Endothelial cell of umbilical vein (primary cell): ENCODE data around the gene ACAD9. TPM values are rescaled to one million over a fixed set of nuclear protein-coding genes. Genes with fewer than 3 reads are reported as not detected.

Experiments used
- BruUV-seq: library from RNA; stranded (reverse); fragments of 400-500 nt; replicated peaks from 2 replicates; lab custom pipeline; 2021; lab: Mats Ljungman, UMichigan
- CTCF ChIA-PET: fragments of 300-600, 350-600 bp; sonication (Branson Sonifier 250); formaldehyde crosslinking; loops from one replicate; lab custom pipeline; 2021; ENCODE audit warnings: antibody characterized with exemption, inconsistent platforms; lab: Charles Lee
- POLR2A ChIA-PET: fragments of 300-600, 350-600 bp; sonication (Branson Sonifier 250); formaldehyde crosslinking; loops from one replicate; lab custom pipeline; 2021; ENCODE audit warnings: antibody characterized with exemption, inconsistent platforms; lab: Charles Lee
- DNase-seq: peaks from one replicate; pipeline ENCODE4 v3.0.0-alpha.2; 2011; ENCODE audit warnings: low read depth, low spot score
- FAIRE-seq: peaks from 2 replicates; lab custom pipeline; 2011; peaks lifted over from hg19 to GRCh38; lab: Jason Lieb, UNC
- H2AFZ ChIP-seq: 2 replicates; pipeline ENCODE4 v1.6.0; 2012; ENCODE audit warnings: low read depth, low read length, control low read depth, inconsistent platforms
- H3K27ac ChIP-seq: 2 replicates; pipeline ENCODE4 v1.5.1; 2011; ENCODE audit warnings: low read depth, mild to moderate bottlenecking, control low read depth, low read length, moderate library complexity; ENCODE audit not compliant: insufficient read depth
- H3K27me3 ChIP-seq, 2 experiments: 2 replicates each; pipeline versions ENCODE4 v1.6.0 to v1.6.1; 2011; ENCODE audit warnings: low read length in 2 of 2, mixed read lengths in 1 of 2; ENCODE audit not compliant: control insufficient read depth in 2 of 2, insufficient read depth in 2 of 2
- H3K36me3 ChIP-seq, 2 experiments: 2 replicates in 1 of 2; 3 replicates in 1 of 2; pipeline ENCODE4 v1.5.1; 2011; ENCODE audit warnings: low read length in 2 of 2, mild to moderate bottlenecking in 1 of 2, moderate library complexity in 1 of 2; ENCODE audit not compliant: control insufficient read depth in 2 of 2, insufficient read depth in 2 of 2; ENCODE audit errors: extremely low read depth in 1 of 2
- H3K4me1 ChIP-seq: 3 replicates; pipeline ENCODE4 v1.5.1; 2011; ENCODE audit warnings: mild to moderate bottlenecking, low read length; ENCODE audit not compliant: control insufficient read depth, insufficient read depth; ENCODE audit errors: extremely low read depth
- H3K4me2 ChIP-seq: 2 replicates; pipeline ENCODE4 v1.6.1; 2011; ENCODE audit warnings: low read length, control low read depth, mixed read lengths; ENCODE audit not compliant: insufficient read depth
- H3K4me3 ChIP-seq, 3 experiments: fragments of 200-600 bp in 1 of 3; sonication (generic), shearing (Covaris generic) in 1 of 3; replicated peaks in 1 of 3; 2 replicates each; pipeline ENCODE4 v1.5.1; 2011 to 2016; ENCODE audit warnings: control low read depth in 3 of 3, low read length in 3 of 3, mild to moderate bottlenecking in 2 of 3, inconsistent platforms in 1 of 3, low read depth in 1 of 3, moderate library complexity in 1 of 3; ENCODE audit not compliant: insufficient read depth in 1 of 3
- H3K79me2 ChIP-seq: 2 replicates; pipeline ENCODE4 v1.6.0; 2012; ENCODE audit warnings: low read length, inconsistent platforms; ENCODE audit not compliant: control insufficient read depth, insufficient read depth
- H3K9ac ChIP-seq: replicated peaks from 2 replicates; pipeline ENCODE3; 2011; ENCODE audit warnings: low read length, control low read depth; ENCODE audit not compliant: insufficient read depth; ENCODE audit errors: extremely low read depth
- H3K9me1 ChIP-seq: replicated peaks from 3 replicates; pipeline ENCODE4 v1.6.0; 2011; ENCODE audit warnings: mild to moderate bottlenecking, low read length; ENCODE audit not compliant: control insufficient read depth, insufficient read depth; ENCODE audit errors: extremely low read depth
- H3K9me3 ChIP-seq: replicated peaks from 2 replicates; pipeline ENCODE4 v1.5.1; 2012; ENCODE audit warnings: low read length, inconsistent platforms; ENCODE audit not compliant: control insufficient read depth, insufficient read depth
- H4K20me1 ChIP-seq: replicated peaks from 2 replicates; pipeline ENCODE3; 2011; ENCODE audit warnings: mild to moderate bottlenecking, low read length; ENCODE audit not compliant: control insufficient read depth, insufficient read depth; ENCODE audit errors: extremely low read depth
- CTCF ChIP-seq, 2 donors: IDR thresholded peaks; 1 replicate in 1 of 2; 2 replicates in 1 of 2; pipeline ENCODE4 v1.5.1; 2011; ENCODE audit warnings: low read length in 2 of 2, mild to moderate bottlenecking in 2 of 2, moderate library complexity in 2 of 2, control low read depth in 1 of 2, inconsistent platforms in 1 of 2, low read depth in 1 of 2; ENCODE audit not compliant: insufficient read depth in 1 of 2; ENCODE audit errors: extremely low read depth in 1 of 2
- EZH2 ChIP-seq: IDR thresholded peaks from 2 replicates; pipeline ENCODE4 v1.6.1; 2012; ENCODE audit warnings: borderline replicate concordance, low read depth, mild to moderate bottlenecking, moderate library complexity, low read length, inconsistent platforms; ENCODE audit not compliant: severe bottlenecking
- FOS ChIP-seq: IDR thresholded peaks from 2 replicates; pipeline ENCODE4 v1.6.1; 2011; ENCODE audit warnings: mild to moderate bottlenecking, low read length, moderate library complexity, borderline replicate concordance; ENCODE audit not compliant: insufficient read depth
- GATA2 ChIP-seq: IDR thresholded peaks from 2 replicates; pipeline ENCODE4 v1.7.0; 2011; ENCODE audit warnings: low read depth, mild to moderate bottlenecking, moderate library complexity, mixed read lengths, low read length; ENCODE audit not compliant: insufficient read length, insufficient read depth
- JUN ChIP-seq: IDR thresholded peaks from 2 replicates; pipeline ENCODE4 v1.6.1; 2011; ENCODE audit warnings: borderline replicate concordance, low read depth; ENCODE audit not compliant: insufficient read length, insufficient read depth
- MAX ChIP-seq: IDR thresholded peaks from 2 replicates; pipeline ENCODE4 v1.6.1; 2011; ENCODE audit not compliant: insufficient read depth, insufficient read length
- MYC ChIP-seq: IDR thresholded peaks from one replicate; pipeline ENCODE4 v1.6.1; 2011; ENCODE audit warnings: mild to moderate bottlenecking, low read depth, low read length
- POLR2A ChIP-seq: IDR thresholded peaks from 2 replicates; pipeline ENCODE4 v1.6.1; 2012; ENCODE audit warnings: low read depth, mild to moderate bottlenecking, control low read depth, low read length
- POLR2AphosphoS5 ChIP-seq: IDR thresholded peaks from 2 replicates; pipeline ENCODE4 v1.6.1; 2012; ENCODE audit warnings: low read depth, mild to moderate bottlenecking, control low read depth, low read length, moderate library complexity; ENCODE audit not compliant: insufficient read depth
- dilution Hi-C: fragments of 300-500 bp; cut with MboI; formaldehyde crosslinking; loops from one replicate; pipeline ENCODE4 v1.15.0; 2019; ENCODE audit warnings: low sequenced_read_pairs; ENCODE audit not compliant: extremely low pct_ligation_motif_present
- intact Hi-C: fragments of 100-400 bp; cut with micrococcal nuclease; formaldehyde crosslinking; loops from one replicate; pipeline ENCODE4 v1.10.0; 2022
- polyA plus RNA-seq, 4 experiments: library from polyadenylated mRNA; depleted of rRNA in 3 of 4; stranded (reverse) in 3 of 4; unstranded in 1 of 4; fragments of >200 nt; gene quantifications; 2 replicates each; pipeline versions ENCODE4 v1.2.1 to v1.2.3, GENCODE V29; 2011 to 2012; ENCODE audit warnings: missing spikeins in 1 of 4
- total RNA-seq: library from RNA; stranded (reverse); gene quantifications from 2 replicates; pipeline ENCODE4 v1.2.3, GENCODE V29; 2021

ACAD9 gene
- total and polyA plus RNA-seq, 2 donors (not counting 3 experiments of a cell fraction or from before 2014, with no cell fraction given), result 58.6 to 65.8 TPM

- Histone ChIP-seq H3K4me2 (no peak overlapping the region), H3K4me3 (no peak overlapping the region), H3K79me2 (no peaks in the 10 kb centered on the region), H3K9me3 (no peaks in the 10 kb centered on the region), H3K27me3 (no peaks in the 10 kb centered on the region), H3K9ac (no peak overlapping the region), H3K27ac (no peak overlapping the region), H3K4me1 (no peaks in the 10 kb centered on the region), H3K9me1 (no peaks in the 10 kb centered on the region), H3K36me3 (no peaks in the 10 kb centered on the region), H4K20me1 (no peaks in the 10 kb centered on the region), H2AFZ (no peak overlapping the region)
- ChIA-PET POLR2A (no interaction called here), CTCF (interaction anchor here (1.0 to 1.9 kb wide), 3 partner anchors 12 to 187 kb away, joined by 3 to 5 read pairs (median 3); partner anchors contain the start of gene ACAD9)
- FAIRE-seq (no peak), DNase-seq (no peak)
- TF ChIP-seq GATA2, result no peak
- no peak for TF ChIP-seq MAX
- TF ChIP-seq CTCF (IDR thresholded peaks at IDR 0.05; ENCODE audit: extremely low read depth in 1 of 2, insufficient read depth in 1 of 2, low read depth in 1 of 2, low read length in 2 of 2), result no peak
- TF ChIP-seq MYC, result no peak
- TF ChIP-seq FOS, result no peak
- no peak for TF ChIP-seq POLR2A
- no peak for TF ChIP-seq EZH2
- no peak for TF ChIP-seq POLR2AphosphoS5
- no peak for TF ChIP-seq JUN
- intact Hi-C loops, result no loop called here
- no TSS peak for BruUV-seq
- dilution Hi-C loops, result no loop called here
Measured at GRCh38 chr3:128867200-128868125, 12.0 kb upstream of the ACAD9 start.
